Measurements from ENCODE around the gene MNX1.
A peak's percentile ranks its signal among the peaks of the same experiment; 100 is the strongest.

MNX1 gene

DNA sequence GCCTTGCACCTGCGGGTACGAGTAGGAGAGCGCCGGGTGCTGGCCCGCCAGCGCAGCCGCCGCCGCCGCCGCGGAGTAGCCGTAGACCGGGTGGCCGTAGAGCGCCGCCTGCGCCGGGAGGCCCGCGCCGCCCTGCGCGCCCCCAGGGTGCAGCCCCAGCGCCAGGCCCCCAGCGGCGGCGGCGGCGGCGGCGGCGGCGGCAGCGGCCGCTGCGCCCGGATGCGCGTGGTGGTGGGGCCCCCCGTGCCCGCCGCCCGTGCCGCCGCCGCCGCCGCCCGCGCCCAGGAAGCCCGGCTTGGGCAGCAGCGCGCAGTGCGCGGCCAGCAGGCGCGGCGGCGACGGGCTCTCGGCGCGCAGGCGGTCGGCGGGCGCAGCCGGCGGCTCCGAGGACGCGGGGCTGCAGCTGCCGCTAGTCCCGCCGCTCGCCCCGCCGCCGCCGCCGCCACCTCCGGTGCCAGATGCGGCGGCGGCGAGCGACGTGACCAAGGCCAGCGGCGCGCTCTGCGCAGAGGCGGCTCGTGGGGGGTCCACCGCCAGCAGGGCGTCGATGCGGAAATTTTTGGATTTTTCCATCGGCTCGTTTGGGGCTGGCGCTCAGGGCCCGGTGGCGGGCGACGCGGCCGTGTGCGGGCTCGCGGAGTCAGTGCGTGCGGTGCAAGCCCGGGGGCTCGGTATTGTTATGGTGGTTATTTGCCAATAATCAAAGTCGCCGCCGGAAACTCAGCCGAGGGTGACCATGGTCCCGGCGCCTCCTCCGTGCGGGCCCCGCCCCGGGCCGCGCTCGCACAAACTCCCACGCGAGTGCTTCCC is 480 bp downstream of the MNX1 start:
- peaks cover 14% of the 10 kb centered on the region for H3K4me1 ChIP-seq (ENCODE audit: control insufficient read depth, low read depth, low read length)
- no peak overlapping the region for H3K27ac ChIP-seq (ENCODE audit: low read length)
- H3K9ac ChIP-seq (ENCODE audit: low read length): no peak overlapping the region
- H3K36me3 ChIP-seq (ENCODE audit: control insufficient read depth, low read depth, low read length): no peaks in the 10 kb centered on the region
- no peaks in the 10 kb centered on the region for H3K9me3 ChIP-seq (ENCODE audit: control insufficient read depth, low read depth, low read length)
- H3K4me3 ChIP-seq (ENCODE audit: low read length): peak overlapping the region; percentile 42
- H3K27me3 ChIP-seq (ENCODE audit: control insufficient read depth, insufficient read depth, low read length): peaks cover 98% of the 10 kb centered on the region

- no peaks in the 10 kb centered on the region for H3K9me3 ChIP-seq (ENCODE audit: control insufficient read depth, low read depth, low read length)
- H3K4me3 ChIP-seq (ENCODE audit: low read length): no peak overlapping the region
- no peak overlapping the region for H3K9ac ChIP-seq (ENCODE audit: low read length)
- H3K27me3 ChIP-seq (ENCODE audit: control insufficient read depth, insufficient read depth, low read length): peaks cover 98% of the 10 kb centered on the region
- H3K4me1 ChIP-seq (ENCODE audit: control insufficient read depth, low read depth, low read length): peaks cover 7% of the 10 kb centered on the region
- no peak overlapping the region for H3K27ac ChIP-seq (ENCODE audit: low read length)
- no peaks in the 10 kb centered on the region for H3K36me3 ChIP-seq (ENCODE audit: control insufficient read depth, low read depth, low read length)
Observed at GRCh38 chr7:157009170-157009777, 1.2 kb downstream of the MNX1 start.

DNA sequence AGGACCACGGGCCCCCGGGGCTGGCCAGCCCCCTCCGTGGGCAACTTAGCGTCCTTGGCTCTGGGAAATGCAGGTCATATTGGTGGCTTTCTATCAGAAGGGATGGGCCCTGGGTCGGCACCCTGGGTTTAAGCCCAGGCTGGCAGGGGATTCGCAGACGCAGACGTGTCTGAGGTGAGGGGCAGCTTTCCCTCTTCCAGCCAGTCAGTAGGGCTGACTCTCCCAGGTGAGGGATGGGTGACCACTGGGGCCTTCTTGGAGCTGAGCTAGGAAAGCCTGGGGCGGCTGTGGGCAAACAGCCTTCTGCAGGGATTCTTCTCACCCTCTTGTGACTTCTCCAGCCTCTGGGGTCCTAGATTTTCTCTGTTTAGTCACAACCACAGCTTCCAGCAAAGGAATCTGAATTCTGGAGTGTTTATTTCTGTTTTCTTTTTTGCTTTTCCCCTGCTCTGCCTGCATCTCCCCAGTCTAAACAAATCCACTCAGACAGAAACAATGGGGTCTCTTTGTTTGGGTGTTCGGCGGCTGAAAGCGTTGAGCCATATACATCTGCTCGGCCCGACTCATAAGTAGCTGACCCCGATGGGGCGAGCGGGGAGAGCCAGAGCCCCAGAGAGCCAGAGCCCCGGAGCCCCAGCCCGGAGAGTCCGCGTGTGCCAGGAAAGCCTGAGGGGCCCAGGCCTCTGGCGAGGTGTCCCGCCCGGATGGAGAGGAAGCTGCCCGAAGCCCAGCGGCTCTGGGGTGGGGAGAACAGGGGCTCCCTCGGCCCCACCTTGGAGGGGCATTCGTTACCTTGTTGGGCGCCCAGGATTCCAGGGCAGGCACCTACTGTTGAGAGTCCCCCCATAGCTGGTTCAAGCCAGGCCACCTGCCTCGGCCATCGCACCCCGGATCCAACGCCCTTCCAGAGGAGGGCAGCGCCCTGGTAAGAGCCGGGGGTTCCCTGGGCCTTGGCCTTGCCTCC is 2.0 kb downstream of the MNX1 start:
- H3K36me3 ChIP-seq (ENCODE audit: control insufficient read depth, low read depth, low read length): no peaks in the 10 kb centered on the region
- peaks cover 3% of the 10 kb centered on the region for H3K4me1 ChIP-seq (ENCODE audit: control insufficient read depth, low read depth, low read length)
- no peak overlapping the region for H3K9ac ChIP-seq (ENCODE audit: low read length)
- H3K9me3 ChIP-seq (ENCODE audit: control insufficient read depth, low read depth, low read length): no peaks in the 10 kb centered on the region
- no peak overlapping the region for H3K27ac ChIP-seq (ENCODE audit: low read length)
- H3K4me3 ChIP-seq (ENCODE audit: low read length): no peak overlapping the region
- peaks cover 98% of the 10 kb centered on the region for H3K27me3 ChIP-seq (ENCODE audit: control insufficient read depth, insufficient read depth, low read length)

- Histone ChIP-seq H3K4me1 (ENCODE audit: control insufficient read depth, low read depth, low read length) (no peaks in the 10 kb centered on the region), H3K27ac (ENCODE audit: low read length) (no peak overlapping the region), H3K27me3 (ENCODE audit: control insufficient read depth, insufficient read depth, low read length) (peaks cover 98% of the 10 kb centered on the region), H3K36me3 (ENCODE audit: control insufficient read depth, low read depth, low read length) (no peaks in the 10 kb centered on the region), H3K4me3 (ENCODE audit: low read length) (no peak overlapping the region), H3K9me3 (ENCODE audit: control insufficient read depth, low read depth, low read length) (no peaks in the 10 kb centered on the region), H3K9ac (ENCODE audit: low read length) (no peak overlapping the region)
Observed at GRCh38 chr7:157007470-157008066, 2.9 kb downstream of the MNX1 start.

GRCh38 chr7:157006829-157007469 is 3.5 kb downstream of the MNX1 start:
- Histone ChIP-seq H3K4me1 (ENCODE audit: control insufficient read depth, low read depth, low read length) (no peaks in the 10 kb centered on the region), H3K4me3 (ENCODE audit: low read length) (no peak overlapping the region), H3K36me3 (ENCODE audit: control insufficient read depth, low read depth, low read length) (no peaks in the 10 kb centered on the region), H3K27ac (ENCODE audit: low read length) (no peak overlapping the region), H3K27me3 (ENCODE audit: control insufficient read depth, insufficient read depth, low read length) (peaks cover 98% of the 10 kb centered on the region), H3K9me3 (ENCODE audit: control insufficient read depth, low read depth, low read length) (no peaks in the 10 kb centered on the region), H3K9ac (ENCODE audit: low read length) (no peak overlapping the region)

DNA sequence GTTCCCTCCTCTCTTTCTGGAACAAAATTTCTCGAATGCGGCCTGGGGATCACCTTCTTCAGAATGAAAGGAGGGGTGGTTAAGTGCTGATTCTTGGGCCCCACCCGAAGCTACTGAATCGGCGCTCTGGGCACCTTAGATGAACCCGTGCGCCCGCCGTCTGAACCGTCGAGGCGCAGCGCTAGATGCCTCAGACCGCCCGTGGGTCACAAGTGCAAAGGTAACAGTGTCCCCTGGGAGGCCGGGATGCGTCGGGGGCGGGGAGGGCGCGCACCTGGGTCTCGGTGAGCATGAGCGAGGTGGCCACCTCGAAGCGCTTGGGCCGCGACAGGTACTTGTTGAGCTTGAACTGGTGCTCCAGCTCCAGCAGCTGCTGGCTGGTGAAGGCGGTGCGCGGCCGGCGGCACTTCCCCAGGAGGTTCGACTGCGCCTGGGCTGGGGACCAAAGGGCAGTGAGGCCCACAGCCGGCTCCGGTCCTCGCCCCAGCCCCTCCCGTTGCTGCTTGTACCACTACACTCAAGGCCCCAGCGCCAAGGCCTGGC is 4.2 kb downstream of the MNX1 start:
- H3K9ac ChIP-seq (ENCODE audit: low read length): no peak overlapping the region
- no peaks in the 10 kb centered on the region for H3K36me3 ChIP-seq (ENCODE audit: control insufficient read depth, low read depth, low read length)
- no peak overlapping the region for H3K27ac ChIP-seq (ENCODE audit: low read length)
- no peaks in the 10 kb centered on the region for H3K9me3 ChIP-seq (ENCODE audit: control insufficient read depth, low read depth, low read length)
- no peak overlapping the region for H3K4me3 ChIP-seq (ENCODE audit: low read length)
- H3K27me3 ChIP-seq (ENCODE audit: control insufficient read depth, insufficient read depth, low read length): peaks cover 98% of the 10 kb centered on the region
- H3K4me1 ChIP-seq (ENCODE audit: control insufficient read depth, low read depth, low read length): no peaks in the 10 kb centered on the region

DNA sequence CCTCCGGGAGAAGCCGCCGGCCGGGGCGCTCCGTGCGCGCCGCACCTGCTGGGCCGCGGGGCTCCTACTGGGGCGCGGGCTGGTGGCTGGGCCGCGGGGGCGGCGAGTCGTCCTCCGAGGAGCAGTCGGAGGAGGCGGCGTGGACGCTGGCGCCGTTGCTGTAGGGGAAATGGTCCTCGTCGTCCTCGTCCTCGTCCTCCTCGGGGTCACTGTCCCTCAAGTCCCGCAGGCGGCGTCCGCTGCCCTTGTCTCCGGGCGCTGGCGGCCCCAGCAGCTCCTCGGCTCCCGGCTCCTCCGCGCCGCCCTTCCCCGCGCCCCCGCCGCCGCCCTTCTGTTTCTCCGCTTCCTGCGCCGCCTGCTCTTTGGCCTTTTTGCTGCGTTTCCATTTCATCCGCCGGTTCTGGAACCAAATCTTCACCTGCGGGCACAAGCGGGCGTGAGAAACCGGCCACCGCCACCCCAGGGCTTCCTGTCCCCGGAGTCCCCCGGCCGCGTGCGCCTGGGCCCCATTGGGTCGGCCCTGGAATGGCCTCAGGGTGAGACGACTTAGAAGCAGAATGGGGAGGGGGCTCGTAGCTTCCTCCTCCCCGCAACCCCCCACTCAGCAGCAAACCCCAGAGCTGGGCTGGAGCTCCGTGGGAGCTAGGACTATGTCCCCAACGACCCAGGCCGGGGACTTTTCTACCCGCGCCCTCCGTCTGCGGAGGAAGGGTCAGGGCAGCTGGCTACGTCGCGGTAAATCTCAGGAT is 4.8 kb downstream of the MNX1 start:
- Histone ChIP-seq H3K27ac (ENCODE audit: low read length) (no peak overlapping the region), H3K27me3 (ENCODE audit: control insufficient read depth, insufficient read depth, low read length) (peaks cover 98% of the 10 kb centered on the region), H3K4me1 (ENCODE audit: control insufficient read depth, low read depth, low read length) (peaks cover 3% of the 10 kb centered on the region), H3K9ac (ENCODE audit: low read length) (no peak overlapping the region), H3K9me3 (ENCODE audit: control insufficient read depth, low read depth, low read length) (no peaks in the 10 kb centered on the region), H3K36me3 (ENCODE audit: control insufficient read depth, low read depth, low read length) (no peaks in the 10 kb centered on the region), H3K4me3 (ENCODE audit: low read length) (no peak overlapping the region)

- H3K4me3 ChIP-seq (ENCODE audit: low read length): no peak overlapping the region
- H3K9me3 ChIP-seq (ENCODE audit: control insufficient read depth, low read depth, low read length): no peaks in the 10 kb centered on the region
- no peak overlapping the region for H3K27ac ChIP-seq (ENCODE audit: low read length)
- no peak overlapping the region for H3K9ac ChIP-seq (ENCODE audit: low read length)
- peaks cover 99% of the 10 kb centered on the region for H3K27me3 ChIP-seq (ENCODE audit: control insufficient read depth, insufficient read depth, low read length)
- peaks cover 3% of the 10 kb centered on the region for H3K4me1 ChIP-seq (ENCODE audit: control insufficient read depth, low read depth, low read length)
- no peaks in the 10 kb centered on the region for H3K36me3 ChIP-seq (ENCODE audit: control insufficient read depth, low read depth, low read length)
Observed at GRCh38 chr7:157004521-157005455, 5.7 kb downstream of the MNX1 start.

DNA sequence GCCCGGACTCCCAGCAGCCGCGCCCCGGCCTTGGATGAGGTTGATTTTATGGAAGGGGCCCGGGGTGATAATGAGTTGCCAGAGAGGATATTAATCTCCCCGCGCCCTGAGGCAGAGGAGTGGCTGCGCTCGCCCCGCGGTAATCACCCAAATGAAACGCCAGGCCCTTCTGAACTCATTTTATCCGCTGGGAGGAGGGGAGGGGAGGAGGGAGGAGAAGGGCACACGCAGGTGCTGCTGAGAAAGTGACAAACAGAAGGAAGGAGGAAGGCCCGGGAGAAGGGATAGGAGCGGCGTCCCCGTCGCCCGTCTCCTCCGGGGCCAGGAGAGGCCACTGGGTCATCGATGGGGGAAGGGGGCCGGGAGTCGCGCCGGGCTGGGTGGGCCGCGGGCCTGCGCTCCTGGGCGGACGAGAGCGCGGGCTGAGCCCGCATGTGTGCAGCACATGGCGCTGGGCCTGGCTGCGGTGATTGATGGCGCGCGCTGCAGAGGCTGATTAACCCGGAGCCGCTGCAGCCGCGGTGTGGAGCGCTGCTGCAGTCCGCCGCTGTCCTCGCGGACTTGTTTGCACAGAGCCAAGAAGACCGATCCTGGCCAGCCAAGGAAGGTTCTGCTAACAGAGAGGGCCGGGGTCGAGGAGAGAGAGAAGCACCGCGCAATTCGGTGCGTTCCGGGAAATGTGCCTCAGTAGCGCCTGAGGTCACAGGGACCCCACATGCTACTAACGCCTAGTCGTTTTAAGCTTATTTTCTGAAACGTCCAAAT is 6.5 kb downstream of the MNX1 start:
- H3K27me3 ChIP-seq (ENCODE audit: control insufficient read depth, insufficient read depth, low read length): peaks cover 100% of the 10 kb centered on the region
- no peaks in the 10 kb centered on the region for H3K9me3 ChIP-seq (ENCODE audit: control insufficient read depth, low read depth, low read length)
- no peak overlapping the region for H3K4me3 ChIP-seq (ENCODE audit: low read length)
- no peaks in the 10 kb centered on the region for H3K36me3 ChIP-seq (ENCODE audit: control insufficient read depth, low read depth, low read length)
- no peak overlapping the region for H3K9ac ChIP-seq (ENCODE audit: low read length)
- H3K4me1 ChIP-seq (ENCODE audit: control insufficient read depth, low read depth, low read length): peaks cover 3% of the 10 kb centered on the region
- no peak overlapping the region for H3K27ac ChIP-seq (ENCODE audit: low read length)
